ENCODE measurements around the gene KLK13. TPM values are rescaled to one million over a fixed set of nuclear protein-coding genes. Genes with fewer than 3 reads are reported as not detected.

KLK13 gene
- total RNA-seq, 2 donors from 2014 or later, result 0.52 to 31.6 TPM

GRCh38 chr19:51012661-51013190 lies 52.2 kb downstream of the KLK13 start:
- DNase-seq (no peak), ATAC-seq (no peak)
- 49 to 52% methylated on average over 12 of the region's 12 CpGs for WGBS, 2 donors
- H3K9me3 ChIP-seq, result no peaks in the 10 kb centered on the region
- peaks cover 11% of the 10 kb centered on the region for H3K4me1 ChIP-seq
- H3K36me3 ChIP-seq (replicated peaks in 1 of 2; ENCODE audit: insufficient read depth in 1 of 2, low read depth in 2 of 2), result no peaks in the 10 kb centered on the region
- TF ChIP-seq POLR2A (IDR thresholded peaks at IDR 0.05) (no peak), CTCF (IDR thresholded peaks at IDR 0.05) (no peak)
- H3K27ac ChIP-seq, result no peak overlapping the region
- no peak overlapping the region for H3K4me3 ChIP-seq
- intact Hi-C loops (cut with DNase I), result no loop called here
- peaks cover 0 to 3% of the 10 kb centered on the region in 2 donors for H3K27me3 ChIP-seq

- Histone ChIP-seq H3K9me3 (no peaks in the 10 kb centered on the region), H3K4me1 (no peaks in the 10 kb centered on the region), H3K27me3 (peaks cover 0 to 3% of the 10 kb centered on the region in 2 donors), H3K36me3 (replicated peaks in 1 of 2; ENCODE audit: insufficient read depth in 1 of 2, low read depth in 2 of 2) (no peaks in the 10 kb centered on the region), H3K27ac (no peak overlapping the region), H3K4me3 (no peak overlapping the region)
- no peak for TF ChIP-seq CTCF (IDR thresholded peaks at IDR 0.05)
- 54 to 56% methylated on average over 4 of the region's 4 CpGs for WGBS, 2 donors
- DNase-seq (no peak), ATAC-seq (no peak)
- intact Hi-C loops (cut with DNase I), result no loop called here
Measured at GRCh38 chr19:51010066-51010795, 54.7 kb downstream of the KLK13 start.

GRCh38 chr19:51009061-51009891 lies 55.6 kb downstream of the KLK13 start:
- no peak for ATAC-seq
- 42 to 59% methylated on average over 6 to 19 of the region's 19 CpGs for WGBS, 2 donors
- no peak for TF ChIP-seq CTCF (IDR thresholded peaks at IDR 0.05)
- no peak for TF ChIP-seq POLR2A (IDR thresholded peaks at IDR 0.05)
- Histone ChIP-seq H3K4me1 (no peaks in the 10 kb centered on the region), H3K27me3 (peaks cover 0 to 1% of the 10 kb centered on the region in 2 donors), H3K27ac (no peak overlapping the region), H3K36me3 (replicated peaks in 1 of 2; ENCODE audit: insufficient read depth in 1 of 2, low read depth in 2 of 2) (no peaks in the 10 kb centered on the region), H3K4me3 (no peak overlapping the region), H3K9me3 (no peaks in the 10 kb centered on the region)
- no peak for DNase-seq
- intact Hi-C loops (cut with DNase I), result no loop called here

- intact Hi-C loops (cut with DNase I), result no loop called here
- Histone ChIP-seq H3K4me1 (no peaks in the 10 kb centered on the region), H3K27me3 (no peaks in the 10 kb centered on the region), H3K4me3 (no peak overlapping the region), H3K9me3 (no peaks in the 10 kb centered on the region), H3K27ac (no peak overlapping the region), H3K36me3 (replicated peaks in 1 of 2; ENCODE audit: insufficient read depth in 1 of 2, low read depth in 2 of 2) (no peaks in the 10 kb centered on the region)
- no peak for DNase-seq
- TF ChIP-seq CTCF (IDR thresholded peaks at IDR 0.05), result no peak
- no peak for TF ChIP-seq POLR2A (IDR thresholded peaks at IDR 0.05)
- ATAC-seq, result no peak
- 60 to 63% methylated on average over 3 of the region's 3 CpGs for WGBS, 2 donors
Measured at GRCh38 chr19:51007488-51007887, 57.4 kb downstream of the KLK13 start.
